ENCODE results near the gene MSX2. TPM values are rescaled to one million over a fixed set of nuclear protein-coding genes. Genes with fewer than 3 reads are reported as not detected.
A peak's percentile ranks its signal among the peaks of the same experiment; 100 is the strongest.

MSX2 gene
- total RNA-seq, 1 donor from 2014 or later = 2.3 TPM

DNA sequence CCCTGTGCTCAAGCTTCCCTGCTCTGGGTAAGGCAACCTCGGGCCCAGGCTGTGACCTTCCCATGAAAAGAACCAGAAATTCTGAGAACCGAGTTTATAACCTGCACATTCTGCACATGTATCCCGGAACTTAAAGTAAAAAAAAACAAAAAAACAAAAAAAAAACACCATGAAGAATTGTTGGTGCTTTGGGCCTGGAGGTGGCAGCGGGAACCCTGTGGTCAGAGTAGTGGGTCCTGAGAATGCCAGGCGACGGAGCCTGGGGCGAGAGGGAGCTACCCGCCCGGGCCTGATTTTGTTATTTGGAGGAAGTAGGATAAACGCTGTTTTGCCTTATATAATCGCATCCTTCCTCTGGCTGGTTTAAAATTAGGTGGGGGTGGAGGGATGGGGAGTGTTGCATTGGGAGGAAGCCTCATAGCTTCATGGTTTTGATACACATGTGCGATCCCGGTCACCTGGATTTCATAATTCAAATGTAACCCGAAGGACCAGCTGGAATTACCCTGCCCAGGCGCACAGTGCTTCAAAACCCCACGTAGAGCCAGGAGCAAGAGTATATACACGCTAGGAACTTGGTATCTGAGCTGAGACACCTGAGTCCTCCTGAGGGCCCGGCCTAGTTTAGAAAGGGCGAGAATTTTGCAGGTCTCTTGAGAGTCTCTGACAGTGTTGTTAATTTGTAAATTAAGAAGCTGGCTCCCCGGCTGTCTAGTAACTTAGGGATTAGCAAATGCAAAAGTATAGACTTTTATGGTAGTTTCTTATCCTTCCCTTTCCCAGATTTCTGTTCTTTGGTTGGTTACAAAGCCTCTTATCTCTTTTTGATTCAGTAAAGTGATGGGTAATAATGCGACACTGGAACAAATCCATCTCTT is 2.8 kb downstream of the MSX2 start:
- peaks cover 6% of the 10 kb centered on the region for H3K36me3 Mint-ChIP-seq (ENCODE audit: low read depth)
- no peaks in the 10 kb centered on the region for H3K9me3 Mint-ChIP-seq (ENCODE audit: low read depth)
- H3K4me3 Mint-ChIP-seq (ENCODE audit: unreplicated experiment) = no peak overlapping the region
- no peak overlapping the region for H3K27ac Mint-ChIP-seq (ENCODE audit: unreplicated experiment)
- TF ChIP-seq, protein P1, sequence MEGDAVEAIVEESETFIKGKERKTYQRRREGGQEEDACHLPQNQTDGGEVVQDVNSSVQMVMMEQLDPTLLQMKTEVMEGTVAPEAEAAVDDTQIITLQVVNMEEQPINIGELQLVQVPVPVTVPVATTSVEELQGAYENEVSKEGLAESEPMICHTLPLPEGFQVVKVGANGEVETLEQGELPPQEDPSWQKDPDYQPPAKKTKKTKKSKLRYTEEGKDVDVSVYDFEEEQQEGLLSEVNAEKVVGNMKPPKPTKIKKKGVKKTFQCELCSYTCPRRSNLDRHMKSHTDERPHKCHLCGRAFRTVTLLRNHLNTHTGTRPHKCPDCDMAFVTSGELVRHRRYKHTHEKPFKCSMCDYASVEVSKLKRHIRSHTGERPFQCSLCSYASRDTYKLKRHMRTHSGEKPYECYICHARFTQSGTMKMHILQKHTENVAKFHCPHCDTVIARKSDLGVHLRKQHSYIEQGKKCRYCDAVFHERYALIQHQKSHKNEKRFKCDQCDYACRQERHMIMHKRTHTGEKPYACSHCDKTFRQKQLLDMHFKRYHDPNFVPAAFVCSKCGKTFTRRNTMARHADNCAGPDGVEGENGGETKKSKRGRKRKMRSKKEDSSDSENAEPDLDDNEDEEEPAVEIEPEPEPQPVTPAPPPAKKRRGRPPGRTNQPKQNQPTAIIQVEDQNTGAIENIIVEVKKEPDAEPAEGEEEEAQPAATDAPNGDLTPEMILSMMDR (IDR thresholded peaks at IDR 0.05) = no peak
- no peak for DNase-seq (ENCODE audit: low spot score)
- peaks cover 28% of the 10 kb centered on the region for H3K4me1 Mint-ChIP-seq (ENCODE audit: low read depth)
- H3K27me3 Mint-ChIP-seq (ENCODE audit: low read depth) = peaks cover 56% of the 10 kb centered on the region

- Mint-ChIP-seq H3K4me1 (ENCODE audit: low read depth) (peaks cover 28% of the 10 kb centered on the region), H3K4me3 (ENCODE audit: unreplicated experiment) (no peak overlapping the region), H3K36me3 (ENCODE audit: low read depth) (peaks cover 6% of the 10 kb centered on the region), H3K27me3 (ENCODE audit: low read depth) (peaks cover 57% of the 10 kb centered on the region), H3K9me3 (ENCODE audit: low read depth) (no peaks in the 10 kb centered on the region), H3K27ac (ENCODE audit: unreplicated experiment) (no peak overlapping the region)
- no peak for DNase-seq (ENCODE audit: low spot score)
- TF ChIP-seq, protein P1 (IDR thresholded peaks at IDR 0.05) = no peak
Measured at GRCh38 chr5:174727794-174728680, 3.7 kb downstream of the MSX2 start.

DNA sequence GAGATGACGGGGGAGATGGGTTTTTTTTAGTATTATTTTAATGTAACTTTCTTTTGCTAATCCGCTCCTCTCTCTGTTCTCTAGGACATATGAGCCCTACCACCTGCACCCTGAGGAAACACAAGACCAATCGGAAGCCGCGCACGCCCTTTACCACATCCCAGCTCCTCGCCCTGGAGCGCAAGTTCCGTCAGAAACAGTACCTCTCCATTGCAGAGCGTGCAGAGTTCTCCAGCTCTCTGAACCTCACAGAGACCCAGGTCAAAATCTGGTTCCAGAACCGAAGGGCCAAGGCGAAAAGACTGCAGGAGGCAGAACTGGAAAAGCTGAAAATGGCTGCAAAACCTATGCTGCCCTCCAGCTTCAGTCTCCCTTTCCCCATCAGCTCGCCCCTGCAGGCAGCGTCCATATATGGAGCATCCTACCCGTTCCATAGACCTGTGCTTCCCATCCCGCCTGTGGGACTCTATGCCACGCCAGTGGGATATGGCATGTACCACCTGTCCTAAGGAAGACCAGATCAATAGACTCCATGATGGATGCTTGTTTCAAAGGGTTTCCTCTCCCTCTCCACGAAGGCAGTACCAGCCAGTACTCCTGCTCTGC is 4.8 kb downstream of the MSX2 start:
- Mint-ChIP-seq H3K36me3 (ENCODE audit: low read depth) (peaks cover 6% of the 10 kb centered on the region), H3K4me1 (ENCODE audit: low read depth) (peaks cover 22% of the 10 kb centered on the region), H3K27ac (ENCODE audit: unreplicated experiment) (no peak overlapping the region), H3K4me3 (ENCODE audit: unreplicated experiment) (no peak overlapping the region), H3K27me3 (ENCODE audit: low read depth) (peaks cover 63% of the 10 kb centered on the region), H3K9me3 (ENCODE audit: low read depth) (no peaks in the 10 kb centered on the region)
- TF ChIP-seq, protein P1 (IDR thresholded peaks at IDR 0.05) = no peak
- DNase-seq (ENCODE audit: low spot score) = no peak

- TF ChIP-seq, protein P1 (IDR thresholded peaks at IDR 0.05) = no peak
- Mint-ChIP-seq H3K4me3 (ENCODE audit: unreplicated experiment) (peak overlapping the region; percentile 6), H3K36me3 (ENCODE audit: low read depth) (peaks cover 8% of the 10 kb centered on the region), H3K27ac (ENCODE audit: unreplicated experiment) (no peak overlapping the region), H3K9me3 (ENCODE audit: low read depth) (no peaks in the 10 kb centered on the region), H3K4me1 (ENCODE audit: low read depth) (peaks cover 29% of the 10 kb centered on the region), H3K27me3 (ENCODE audit: low read depth) (peaks cover 76% of the 10 kb centered on the region)
- no peak for DNase-seq (ENCODE audit: low spot score)
Measured at GRCh38 chr5:174731214-174732035, 7.0 kb downstream of the MSX2 start.

All from chondrocyte (in vitro differentiated cells).